GM23338 (cell line): Measurements from ENCODE around the gene LAS1L. TPM values are rescaled to one million over a fixed set of nuclear protein-coding genes. Genes with fewer than 3 reads are reported as not detected.

Experiments used
- ATAC-seq: fragments of 200-7000 bp; cut with Tn5 transposase; 3 replicates; pipeline ENCODE4 v1.9.1; 2020
- DNase-seq: peaks from one replicate; pipeline ENCODE4 v3.0.0-alpha.2; 2015; ENCODE audit warnings: low spot score
- H2AFZ ChIP-seq: fragments of 200-600 bp; sonication (generic); 2 replicates; pipeline ENCODE4 v1.8.0; 2016; ENCODE audit warnings: antibody characterized with exemption, mild to moderate bottlenecking, moderate library complexity
- H3F3A ChIP-seq: fragments of 200-600 bp; sonication (generic); replicated peaks from 2 replicates; pipeline ENCODE4 v1.8.0; 2017; ENCODE audit warnings: antibody characterized with exemption, mixed run types, low read depth
- H3K27ac ChIP-seq: fragments of 200-600 bp; sonication (generic); 2 replicates; pipeline ENCODE4 v1.6.1; 2016; ENCODE audit warnings: low read depth
- H3K27me3 ChIP-seq: fragments of 200-600 bp; sonication (generic); 2 replicates; pipeline ENCODE4 v1.8.0; 2016; ENCODE audit warnings: mild to moderate bottlenecking, mixed run types, moderate library complexity; ENCODE audit not compliant: insufficient read depth
- H3K36me3 ChIP-seq: fragments of 200-600 bp; sonication (generic); 2 replicates; pipeline ENCODE4 v1.8.0; 2016; ENCODE audit warnings: mild to moderate bottlenecking; ENCODE audit not compliant: insufficient read depth
- H3K4me1 ChIP-seq: fragments of 200-600 bp; sonication (generic); 2 replicates; pipeline ENCODE4 v1.8.0; 2016; ENCODE audit warnings: mild to moderate bottlenecking, moderate library complexity; ENCODE audit not compliant: insufficient read depth
- H3K4me2 ChIP-seq: fragments of 200-600 bp; sonication (generic); 2 replicates; pipeline ENCODE4 v1.7.1; 2017; ENCODE audit warnings: mixed run types
- H3K4me3 ChIP-seq: fragments of 200-600 bp; sonication (generic); 2 replicates; pipeline ENCODE4 v1.6.1; 2016; ENCODE audit warnings: mixed run types
- H3K79me2 ChIP-seq: fragments of 200-600 bp; sonication (generic); replicated peaks from 2 replicates; pipeline ENCODE4 v1.8.0; 2017; ENCODE audit warnings: mild to moderate bottlenecking; ENCODE audit not compliant: insufficient read depth
- H3K9me2 ChIP-seq: fragments of 200-600 bp; sonication (generic); 2 replicates; pipeline ENCODE4 v1.8.0; 2017; ENCODE audit not compliant: insufficient read depth
- H4K20me1 ChIP-seq: fragments of 200-600 bp; sonication (generic); replicated peaks from 2 replicates; pipeline ENCODE4 v1.8.0; 2017; ENCODE audit warnings: mild to moderate bottlenecking; ENCODE audit not compliant: insufficient read depth
- H3K27ac Mint-ChIP-seq: 2 replicates; pipeline ENCODE4 v1.8.0; 2020; ENCODE audit warnings: inconsistent platforms, mild to moderate bottlenecking, moderate library complexity, mixed read lengths
- H3K27me3 Mint-ChIP-seq: 3 replicates; pipeline ENCODE4 v1.8.0; 2022; ENCODE audit warnings: low read depth, mild to moderate bottlenecking, moderate library complexity, mixed read lengths, inconsistent platforms; ENCODE audit not compliant: insufficient read depth, poor library complexity
- H3K36me3 Mint-ChIP-seq: 3 replicates; pipeline ENCODE4 v1.8.0; 2021; ENCODE audit warnings: low read depth, mild to moderate bottlenecking, inconsistent platforms, moderate library complexity, mixed read lengths
- H3K4me1 Mint-ChIP-seq: 3 replicates; pipeline ENCODE4 v1.8.0; 2020; ENCODE audit warnings: mild to moderate bottlenecking, inconsistent platforms, mixed read lengths
- H3K4me3 Mint-ChIP-seq: 3 replicates; pipeline ENCODE4 v1.8.0; 2021; ENCODE audit warnings: moderate library complexity, mild to moderate bottlenecking, inconsistent platforms, mixed read lengths
- H3K9me3 Mint-ChIP-seq: 3 replicates; pipeline ENCODE4 v1.8.0; 2020; ENCODE audit warnings: moderate library complexity, mild to moderate bottlenecking, inconsistent platforms, mixed read lengths
- CREB1 ChIP-seq: fragments of 250-450 bp; sonication (Bioruptor Pico); IDR thresholded peaks from 2 replicates; pipeline ENCODE4 v1.5.0; 2020; ENCODE audit warnings: low read depth, mild to moderate bottlenecking, moderate library complexity
- CTCF ChIP-seq, 2 experiments: fragments of 200-600 bp in 1 of 2; sonication (generic) in 1 of 2; conservative IDR thresholded peaks; 2 replicates each; pipeline versions ENCODE4 v1.5.1 to v1.6.1; 2016 to 2017; ENCODE audit warnings: antibody characterized with exemption in 2 of 2, low read depth in 2 of 2, mild to moderate bottlenecking in 2 of 2, moderate library complexity in 1 of 2
- EZH2 ChIP-seq: fragments of 200-600 bp; sonication (generic); IDR thresholded peaks from one replicate; pipeline ENCODE4 v1.8.0; 2017; ENCODE audit warnings: antibody characterized with exemption, mild to moderate bottlenecking, low read depth; ENCODE audit not compliant: unreplicated experiment
- EZH2phosphoT487 ChIP-seq: fragments of 200-600 bp; sonication (generic); IDR thresholded peaks from one replicate; pipeline ENCODE4 v1.8.1; 2018; ENCODE audit warnings: antibody characterized with exemption; ENCODE audit not compliant: unreplicated experiment
- JUNB ChIP-seq: IDR thresholded peaks from one replicate; pipeline ENCODE4 v1.6.1; 2016; ENCODE audit warnings: antibody characterized with exemption; ENCODE audit not compliant: unreplicated experiment
- NANOG ChIP-seq: IDR thresholded peaks from 2 replicates; pipeline ENCODE4 v1.6.1; 2016; ENCODE audit warnings: antibody characterized with exemption, borderline replicate concordance
- POLR2AphosphoS5 ChIP-seq: IDR thresholded peaks from 2 replicates; pipeline ENCODE4 v1.6.1; 2016; ENCODE audit warnings: antibody characterized with exemption, low read depth
- REST ChIP-seq: IDR thresholded peaks from one replicate; pipeline ENCODE4 v1.6.1; 2018; ENCODE audit warnings: antibody characterized with exemption; ENCODE audit not compliant: unreplicated experiment
- polyA plus RNA-seq: library from polyadenylated mRNA; unstranded; fragments of >200 nt; fragmentation: Nextera tagmentation; extraction: Ambion mirVana; gene quantifications from 2 replicates; pipeline ENCODE4 v1.2.1, GENCODE V29; 2016
- total RNA-seq: library from RNA; depleted of rRNA; stranded (reverse); fragments of >200 nt; shearing (Covaris generic); gene quantifications from 2 replicates; pipeline ENCODE4 v1.2.3, GENCODE V29; 2014

The LAS1L gene
- total and polyA plus RNA-seq, 2 experiments from 2014 or later = 46.5 to 64.4 TPM

GRCh38 chrX:65551489-65552339, 17.1 kb upstream of the LAS1L start (continued):
- no peak for TF ChIP-seq CTCF (conservative IDR thresholded peaks at IDR 0.05; ENCODE audit: low read depth in 2 of 2)
- no peak for TF ChIP-seq EZH2
- no peak for TF ChIP-seq NANOG
- TF ChIP-seq EZH2phosphoT487 = no peak
- TF ChIP-seq POLR2AphosphoS5 = no peak

- no peaks in the 10 kb centered on the region for H3K79me2 ChIP-seq
- Mint-ChIP-seq H3K9me3 (no peaks in the 10 kb centered on the region), H3K4me3 (no peak overlapping the region), H3K4me1 (no peaks in the 10 kb centered on the region; the same call in 2 of the 3 replicates), H3K27me3 (peaks cover 1% of the 10 kb centered on the region), H3K27ac (no peak overlapping the region), H3K36me3 (no peaks in the 10 kb centered on the region)
- no peak overlapping the region for H3K4me3 ChIP-seq
- no peak overlapping the region for H3K27ac ChIP-seq
- no peaks in the 10 kb centered on the region for H3K9me2 ChIP-seq
- no peaks in the 10 kb centered on the region for H3K36me3 ChIP-seq
- no peaks in the 10 kb centered on the region for H3K27me3 ChIP-seq
- TF ChIP-seq EZH2phosphoT487 (no peak), CREB1 (CRISPR knock-in tag) (no peak), JUNB (no peak), CTCF (conservative IDR thresholded peaks at IDR 0.05; ENCODE audit: low read depth in 2 of 2) (no peak), POLR2AphosphoS5 (no peak), REST (no peak)
- DNase-seq = no peak
- H3K4me2 ChIP-seq = no peak overlapping the region
- no peaks in the 10 kb centered on the region for H3F3A ChIP-seq
- H3K4me1 ChIP-seq = no peaks in the 10 kb centered on the region
- no peak for ATAC-seq
- H4K20me1 ChIP-seq = no peaks in the 10 kb centered on the region
- H2AFZ ChIP-seq = no peak overlapping the region
Measured at GRCh38 chrX:65551086-65551485, 16.5 kb upstream of the LAS1L start.
